NT2/D1 (cell line): ENCODE results near the gene GAD2.
A peak's percentile ranks its signal among the peaks of the same experiment; 100 is the strongest.

Experiments
- DNase-seq: peaks from one replicate; pipeline ENCODE4 v3.0.0-alpha.2; 2011; ENCODE audit warnings: low read depth, low spot score
- H3K27me3 ChIP-seq: 2 replicates; pipeline ENCODE4 v1.6.0; 2011; ENCODE audit warnings: mild to moderate bottlenecking; ENCODE audit not compliant: insufficient read length, insufficient read depth
- H3K36me3 ChIP-seq: 2 replicates; pipeline ENCODE4 v1.6.1; 2011; ENCODE audit warnings: mild to moderate bottlenecking, low read length, mixed read lengths; ENCODE audit not compliant: insufficient read depth, insufficient read length
- H3K4me1 ChIP-seq: 2 replicates; pipeline ENCODE4 v1.5.1; 2011; ENCODE audit not compliant: insufficient read depth, insufficient read length
- H3K4me3 ChIP-seq: 2 replicates; pipeline ENCODE4 v1.5.1; 2011; ENCODE audit warnings: low read depth; ENCODE audit not compliant: insufficient read length
- H3K9ac ChIP-seq: 2 replicates; pipeline ENCODE4 v1.6.0; 2011; ENCODE audit warnings: low read depth; ENCODE audit not compliant: insufficient read length
- H3K9me3 ChIP-seq: 2 replicates; pipeline ENCODE4 v1.5.1; 2011; ENCODE audit warnings: mild to moderate bottlenecking, low read length; ENCODE audit not compliant: insufficient read depth
- SUZ12 ChIP-seq: IDR thresholded peaks from 2 replicates; pipeline ENCODE4 v1.6.1; 2011; ENCODE audit not compliant: insufficient read length, insufficient read depth; ENCODE audit errors: extremely low read depth
- YY1 ChIP-seq: IDR thresholded peaks from 2 replicates; pipeline ENCODE4 v1.6.1; 2011; ENCODE audit not compliant: insufficient read length, insufficient read depth
- ZNF274 ChIP-seq: IDR thresholded peaks from 2 replicates; pipeline ENCODE4 v1.6.1; 2011; ENCODE audit warnings: mild to moderate bottlenecking, low read depth, low read length

The GAD2 gene

DNA sequence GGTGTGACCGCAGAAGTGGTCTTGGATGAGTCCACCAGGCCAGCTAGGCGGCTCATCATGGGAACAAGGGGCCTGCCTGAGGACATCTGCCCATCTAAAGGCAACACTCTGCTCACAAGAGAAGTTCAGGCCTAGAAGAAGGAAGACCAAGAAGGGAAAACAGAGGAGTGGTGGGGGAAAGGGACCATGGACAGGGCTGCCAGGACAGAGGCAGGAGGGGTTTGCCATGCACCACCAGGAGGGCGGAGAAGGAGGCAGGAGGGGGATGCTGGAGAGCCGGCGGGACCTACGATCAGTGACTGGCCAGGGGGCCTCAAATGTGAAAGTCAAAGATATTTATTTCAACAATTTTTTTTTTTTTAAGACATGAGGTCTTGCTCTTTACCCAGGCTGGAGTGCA is 33.1 kb downstream of the GAD2 start:
- no peak overlapping the region for H3K4me3 ChIP-seq
- no peak overlapping the region for H3K9ac ChIP-seq
- H3K9me3 ChIP-seq, result no peaks in the 10 kb centered on the region
- DNase-seq, result no peak
- H3K36me3 ChIP-seq, result no peaks in the 10 kb centered on the region
- peaks cover 4% of the 10 kb centered on the region for H3K4me1 ChIP-seq
- TF ChIP-seq SUZ12 (no peak), ZNF274 (no peak), YY1 (no peak)
- no peaks in the 10 kb centered on the region for H3K27me3 ChIP-seq

DNA sequence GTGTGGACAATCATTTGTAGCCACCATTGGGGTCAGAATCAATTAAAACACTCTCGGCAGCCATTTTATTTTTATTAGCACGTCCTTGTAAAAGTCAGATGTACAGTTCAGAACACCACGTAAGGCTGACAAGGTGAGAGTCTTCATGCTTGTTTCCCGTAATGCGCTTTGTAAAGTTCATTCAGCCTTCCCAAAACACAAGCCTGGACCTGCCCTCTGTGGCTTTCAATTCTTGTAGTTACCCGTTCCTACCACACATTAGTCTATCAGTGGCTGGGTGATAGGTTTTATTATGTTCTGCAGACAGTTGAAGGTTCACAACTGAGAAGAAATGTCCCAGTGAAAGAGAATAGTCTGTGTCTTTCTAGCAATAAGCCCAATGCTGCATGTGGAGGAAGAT is 35.4 kb downstream of the GAD2 start:
- H3K9me3 ChIP-seq, result no peaks in the 10 kb centered on the region
- no peak overlapping the region for H3K4me3 ChIP-seq
- no peaks in the 10 kb centered on the region for H3K27me3 ChIP-seq
- H3K36me3 ChIP-seq, result no peaks in the 10 kb centered on the region
- DNase-seq, result no peak
- peaks cover 4% of the 10 kb centered on the region for H3K4me1 ChIP-seq
- no peak overlapping the region for H3K9ac ChIP-seq
- no peak for TF ChIP-seq SUZ12
- no peak for TF ChIP-seq YY1
- TF ChIP-seq ZNF274, result no peak

DNA sequence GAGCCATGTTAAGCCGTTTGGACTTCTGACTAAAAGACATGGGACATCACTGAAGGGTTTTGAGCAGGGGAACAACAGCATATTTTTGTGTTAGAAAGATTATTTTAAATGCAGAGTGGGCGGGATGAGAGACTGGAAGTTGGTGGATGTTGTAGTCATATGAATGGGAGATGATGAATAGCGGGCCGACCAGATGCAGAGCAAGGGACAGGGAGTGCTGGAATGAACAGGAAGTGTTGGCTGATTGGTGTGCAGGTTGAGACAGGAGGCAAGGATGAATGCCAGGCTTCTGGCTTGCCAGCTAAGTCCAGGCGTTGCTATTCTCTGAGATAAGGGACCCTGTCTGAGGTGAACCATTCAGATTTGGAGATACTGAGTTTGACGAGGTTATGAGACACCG is 38.0 kb downstream of the GAD2 start:
- TF ChIP-seq YY1 (no peak), SUZ12 (no peak), ZNF274 (no peak)

DNA sequence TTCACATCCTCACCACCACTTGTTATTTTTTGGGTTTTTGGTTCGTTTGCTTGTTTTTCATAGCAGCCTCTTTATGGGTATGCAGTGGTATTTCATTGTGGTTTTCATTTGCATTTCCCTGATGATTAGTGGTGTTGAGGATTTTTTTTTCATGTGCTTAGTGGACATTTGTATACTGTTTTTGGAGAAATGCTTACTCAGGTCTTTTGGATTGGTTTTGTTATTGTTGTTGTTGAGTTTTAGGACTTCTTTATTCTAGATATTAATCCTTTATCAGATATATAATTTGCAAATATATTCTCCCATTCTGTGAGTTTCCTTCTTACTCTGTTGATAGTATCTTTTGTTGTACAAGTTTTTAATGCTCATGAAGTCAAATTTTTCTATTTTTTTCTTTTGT is 42.8 kb downstream of the GAD2 start:
- DNase-seq, result no peak
- no peaks in the 10 kb centered on the region for H3K4me1 ChIP-seq
- TF ChIP-seq ZNF274 (no peak), YY1 (no peak), SUZ12 (no peak)
- no peaks in the 10 kb centered on the region for H3K9me3 ChIP-seq
- no peaks in the 10 kb centered on the region for H3K27me3 ChIP-seq
- H3K9ac ChIP-seq, result no peak overlapping the region
- H3K4me3 ChIP-seq, result no peak overlapping the region
- no peaks in the 10 kb centered on the region for H3K36me3 ChIP-seq

More for the DNA sequence above, 38.0 kb downstream of the GAD2 start:
- no peak for DNase-seq
- Histone ChIP-seq H3K9me3 (no peaks in the 10 kb centered on the region), H3K36me3 (no peaks in the 10 kb centered on the region), H3K27me3 (no peaks in the 10 kb centered on the region), H3K4me1 (peaks cover 2% of the 10 kb centered on the region), H3K9ac (no peak overlapping the region), H3K4me3 (no peak overlapping the region)

DNA sequence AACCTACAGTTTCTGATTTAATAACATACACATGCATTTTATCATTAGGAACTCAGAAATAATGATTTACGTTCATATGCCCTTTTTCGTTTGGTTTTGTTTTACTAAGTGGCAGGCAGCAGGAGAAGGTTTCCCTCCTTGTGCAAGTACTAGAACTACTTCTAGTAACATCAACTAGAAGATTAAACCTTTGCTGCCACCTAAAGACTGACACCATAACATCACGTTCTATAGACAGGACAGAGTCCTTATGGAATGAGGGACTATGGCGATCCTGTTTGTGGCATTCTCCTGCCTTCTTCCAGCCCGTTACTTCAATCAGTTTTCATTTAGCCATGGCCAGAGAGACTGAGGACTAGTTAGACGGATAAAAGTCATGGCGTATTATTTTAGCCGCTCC is 53.2 kb downstream of the GAD2 start:
- Histone ChIP-seq H3K4me3 (no peak overlapping the region), H3K9me3 (no peaks in the 10 kb centered on the region), H3K9ac (no peak overlapping the region), H3K4me1 (no peaks in the 10 kb centered on the region), H3K36me3 (no peaks in the 10 kb centered on the region), H3K27me3 (no peaks in the 10 kb centered on the region)
- TF ChIP-seq ZNF274, result no peak
- peak; percentile 59 for DNase-seq

DNA sequence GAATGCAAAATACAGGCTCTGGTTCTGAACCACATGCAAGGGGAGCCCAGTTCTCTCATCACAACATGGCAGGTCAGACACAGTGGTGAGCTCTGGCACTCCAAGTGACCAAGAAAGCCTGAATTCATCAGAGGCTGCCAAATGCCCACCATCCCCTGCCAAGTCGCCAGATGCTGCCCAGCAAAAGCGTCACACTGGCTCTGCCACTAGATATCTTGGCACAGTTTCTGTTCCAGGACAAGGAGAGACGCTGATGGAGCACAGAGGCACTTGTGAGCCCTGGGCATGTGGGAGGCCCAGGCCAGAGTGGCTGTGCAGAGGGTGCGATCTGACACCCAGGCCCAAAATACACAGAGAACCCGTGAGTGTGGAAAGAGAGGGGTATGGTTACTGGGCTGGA is 57.8 kb downstream of the GAD2 start:
- Histone ChIP-seq H3K36me3 (no peaks in the 10 kb centered on the region), H3K9ac (no peak overlapping the region), H3K27me3 (no peaks in the 10 kb centered on the region), H3K4me1 (no peaks in the 10 kb centered on the region), H3K9me3 (no peaks in the 10 kb centered on the region), H3K4me3 (no peak overlapping the region)
- no peak for DNase-seq
- no peak for TF ChIP-seq ZNF274
- no peak for TF ChIP-seq SUZ12
- no peak for TF ChIP-seq YY1

DNA sequence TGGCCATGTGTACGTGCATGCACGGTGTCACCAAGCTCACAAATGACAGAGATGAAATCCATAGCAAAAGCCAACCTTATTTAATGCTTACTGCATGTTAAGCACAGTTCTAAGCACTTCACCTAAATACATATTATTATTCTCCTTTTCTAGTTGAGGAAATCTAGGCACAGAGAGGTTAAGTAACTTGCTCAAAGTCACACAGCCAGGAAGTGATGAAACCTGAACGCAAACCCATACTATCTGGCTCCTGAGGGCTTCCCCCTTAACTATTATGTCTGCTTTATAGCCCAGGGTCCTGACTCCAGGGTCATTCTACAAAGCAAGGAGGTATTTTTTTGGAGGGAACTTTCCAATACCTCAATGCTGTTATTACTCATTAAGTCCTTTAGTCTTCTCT is 61.7 kb downstream of the GAD2 start:
- Histone ChIP-seq H3K27me3 (no peaks in the 10 kb centered on the region), H3K4me1 (no peaks in the 10 kb centered on the region), H3K36me3 (no peaks in the 10 kb centered on the region), H3K9me3 (no peaks in the 10 kb centered on the region), H3K4me3 (no peak overlapping the region), H3K9ac (no peak overlapping the region)
- no peak for DNase-seq
- TF ChIP-seq ZNF274 (no peak), YY1 (no peak), SUZ12 (no peak)

DNA sequence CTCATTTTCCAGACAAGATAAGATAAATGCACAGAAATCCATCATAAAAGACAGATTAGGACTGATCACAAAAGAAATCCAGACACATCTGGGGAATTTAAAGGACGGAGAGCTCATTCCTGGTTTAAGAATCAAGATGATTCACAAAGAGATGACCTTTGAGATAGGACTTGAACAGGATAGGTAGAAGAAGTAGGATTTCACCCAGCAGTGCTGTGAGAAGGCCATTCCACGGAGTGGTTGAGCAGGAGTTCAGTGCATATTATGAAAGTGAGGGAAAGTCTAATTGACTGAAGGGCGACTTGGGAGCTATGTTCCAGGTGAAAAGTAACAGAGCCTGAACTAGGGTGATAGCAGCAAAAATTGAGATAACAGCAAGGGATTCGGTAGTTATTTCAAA is 73.7 kb downstream of the GAD2 start:
- Histone ChIP-seq H3K36me3 (no peaks in the 10 kb centered on the region), H3K4me3 (no peak overlapping the region), H3K9ac (no peak overlapping the region), H3K27me3 (no peaks in the 10 kb centered on the region), H3K4me1 (no peaks in the 10 kb centered on the region), H3K9me3 (0 out of 2 replicates have a peak, but pooled peaks cover 7% of the 10 kb centered on the region)
- no peak for DNase-seq
- no peak for TF ChIP-seq ZNF274
- TF ChIP-seq YY1, result no peak
- TF ChIP-seq SUZ12, result no peak
